ENCODE measurements around the gene MTUS2.

GRCh38 chr13:29101905-29102304 is 281.8 kb downstream of the MTUS2 start:
- TF ChIP-seq, protein P1, sequence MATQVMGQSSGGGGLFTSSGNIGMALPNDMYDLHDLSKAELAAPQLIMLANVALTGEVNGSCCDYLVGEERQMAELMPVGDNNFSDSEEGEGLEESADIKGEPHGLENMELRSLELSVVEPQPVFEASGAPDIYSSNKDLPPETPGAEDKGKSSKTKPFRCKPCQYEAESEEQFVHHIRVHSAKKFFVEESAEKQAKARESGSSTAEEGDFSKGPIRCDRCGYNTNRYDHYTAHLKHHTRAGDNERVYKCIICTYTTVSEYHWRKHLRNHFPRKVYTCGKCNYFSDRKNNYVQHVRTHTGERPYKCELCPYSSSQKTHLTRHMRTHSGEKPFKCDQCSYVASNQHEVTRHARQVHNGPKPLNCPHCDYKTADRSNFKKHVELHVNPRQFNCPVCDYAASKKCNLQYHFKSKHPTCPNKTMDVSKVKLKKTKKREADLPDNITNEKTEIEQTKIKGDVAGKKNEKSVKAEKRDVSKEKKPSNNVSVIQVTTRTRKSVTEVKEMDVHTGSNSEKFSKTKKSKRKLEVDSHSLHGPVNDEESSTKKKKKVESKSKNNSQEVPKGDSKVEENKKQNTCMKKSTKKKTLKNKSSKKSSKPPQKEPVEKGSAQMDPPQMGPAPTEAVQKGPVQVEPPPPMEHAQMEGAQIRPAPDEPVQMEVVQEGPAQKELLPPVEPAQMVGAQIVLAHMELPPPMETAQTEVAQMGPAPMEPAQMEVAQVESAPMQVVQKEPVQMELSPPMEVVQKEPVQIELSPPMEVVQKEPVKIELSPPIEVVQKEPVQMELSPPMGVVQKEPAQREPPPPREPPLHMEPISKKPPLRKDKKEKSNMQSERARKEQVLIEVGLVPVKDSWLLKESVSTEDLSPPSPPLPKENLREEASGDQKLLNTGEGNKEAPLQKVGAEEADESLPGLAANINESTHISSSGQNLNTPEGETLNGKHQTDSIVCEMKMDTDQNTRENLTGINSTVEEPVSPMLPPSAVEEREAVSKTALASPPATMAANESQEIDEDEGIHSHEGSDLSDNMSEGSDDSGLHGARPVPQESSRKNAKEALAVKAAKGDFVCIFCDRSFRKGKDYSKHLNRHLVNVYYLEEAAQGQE (IDR thresholded peaks at IDR 0.05; ENCODE audit: borderline replicate concordance): no peak
- TF ChIP-seq CTCF (IDR thresholded peaks at IDR 0.05; ENCODE audit: poor library complexity, severe bottlenecking): no peak
- TF ChIP-seq EZH2 (IDR thresholded peaks at IDR 0.05; ENCODE audit: borderline replicate concordance, insufficient read depth, low read length, poor library complexity, severe bottlenecking): no peak
- no peak for TF ChIP-seq POLR2AphosphoS5 (IDR thresholded peaks at IDR 0.05)
- no peak for TF ChIP-seq RAD21 (conservative IDR thresholded peaks at IDR 0.05)

All from neural cell (in vitro differentiated cells).